ENCODE data around the gene RYR3. TPM values are rescaled to one million over a fixed set of nuclear protein-coding genes. Genes with fewer than 3 reads are reported as not detected.

The RYR3 gene
- total RNA-seq, 1 experiment from 2014 or later = not detected

DNA sequence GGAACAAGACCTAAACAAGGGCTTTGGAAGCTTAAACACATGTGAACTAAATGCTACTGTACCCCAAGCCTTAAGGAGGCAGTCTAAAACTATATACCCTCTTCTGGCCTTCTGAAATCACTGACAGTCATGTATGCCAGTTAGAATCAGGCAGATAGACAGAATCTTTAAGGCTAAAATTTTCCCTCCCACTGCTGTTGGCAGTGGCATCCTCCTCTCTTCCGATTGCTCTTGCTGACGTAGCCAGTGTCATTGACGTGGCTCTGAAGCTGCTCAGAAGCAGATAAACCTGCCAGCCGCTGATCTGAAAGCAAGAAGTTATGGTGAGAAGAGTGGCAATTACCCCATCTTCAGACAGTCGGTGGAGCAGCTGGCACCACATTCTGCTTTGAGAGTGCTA, 3.3 kb downstream of the RYR3 start:
- Mint-ChIP-seq H3K27ac (ENCODE audit: low read depth, unreplicated experiment) (no peak overlapping the region), H3K36me3 (ENCODE audit: insufficient read depth, unreplicated experiment) (no peaks in the 10 kb centered on the region), H3K27me3 (ENCODE audit: insufficient read depth, unreplicated experiment) (peaks cover 56% of the 10 kb centered on the region), H3K4me3 (ENCODE audit: unreplicated experiment) (no peak overlapping the region), H3K9me3 (ENCODE audit: unreplicated experiment) (no peaks in the 10 kb centered on the region), H3K4me1 (ENCODE audit: insufficient read depth, unreplicated experiment) (peaks cover 6% of the 10 kb centered on the region)
- BruUV-seq (replicated peaks) = no TSS peak
- ChIA-PET CTCF (interaction anchor here (0.6 to 4.3 kb wide), 2 partner anchors 21 to 33 kb away, joined by 3 to 21 read pairs; no protein-coding TSS in a partner anchor), POLR2A (interaction anchor here (0.6 to 1.1 kb wide), 2 partner anchors 17 to 538 kb away, joined by 3 read pairs; no protein-coding TSS in a partner anchor)
- TF ChIP-seq, protein P1, sequence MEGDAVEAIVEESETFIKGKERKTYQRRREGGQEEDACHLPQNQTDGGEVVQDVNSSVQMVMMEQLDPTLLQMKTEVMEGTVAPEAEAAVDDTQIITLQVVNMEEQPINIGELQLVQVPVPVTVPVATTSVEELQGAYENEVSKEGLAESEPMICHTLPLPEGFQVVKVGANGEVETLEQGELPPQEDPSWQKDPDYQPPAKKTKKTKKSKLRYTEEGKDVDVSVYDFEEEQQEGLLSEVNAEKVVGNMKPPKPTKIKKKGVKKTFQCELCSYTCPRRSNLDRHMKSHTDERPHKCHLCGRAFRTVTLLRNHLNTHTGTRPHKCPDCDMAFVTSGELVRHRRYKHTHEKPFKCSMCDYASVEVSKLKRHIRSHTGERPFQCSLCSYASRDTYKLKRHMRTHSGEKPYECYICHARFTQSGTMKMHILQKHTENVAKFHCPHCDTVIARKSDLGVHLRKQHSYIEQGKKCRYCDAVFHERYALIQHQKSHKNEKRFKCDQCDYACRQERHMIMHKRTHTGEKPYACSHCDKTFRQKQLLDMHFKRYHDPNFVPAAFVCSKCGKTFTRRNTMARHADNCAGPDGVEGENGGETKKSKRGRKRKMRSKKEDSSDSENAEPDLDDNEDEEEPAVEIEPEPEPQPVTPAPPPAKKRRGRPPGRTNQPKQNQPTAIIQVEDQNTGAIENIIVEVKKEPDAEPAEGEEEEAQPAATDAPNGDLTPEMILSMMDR (IDR thresholded peaks at IDR 0.05; ENCODE audit: unreplicated experiment) = no peak
- intact Hi-C loops (cut with micrococcal nuclease) = no loop called here
- DNase-seq (ENCODE audit: unreplicated experiment) = no peak

DNA sequence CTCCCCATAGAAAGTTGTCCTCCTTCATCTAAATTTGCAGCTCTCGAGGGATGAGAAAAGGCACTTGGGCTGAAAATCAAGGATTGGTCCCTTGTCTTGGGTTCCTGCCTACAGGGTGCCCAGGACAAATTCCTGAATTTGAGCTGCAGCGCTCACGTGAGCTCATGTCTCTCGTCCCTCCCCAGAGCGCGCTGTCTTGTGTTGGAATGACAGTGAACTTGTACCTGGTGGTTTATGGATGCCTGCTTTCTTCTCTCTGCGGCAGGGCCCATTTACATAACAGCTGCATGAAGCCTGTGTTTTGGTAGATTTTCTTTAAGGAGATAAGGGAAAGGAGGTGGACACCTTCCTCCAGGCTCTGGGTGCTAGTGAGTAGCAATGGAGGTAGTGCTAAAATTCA, 4.3 kb downstream of the RYR3 start:
- H3K4me3 Mint-ChIP-seq (ENCODE audit: unreplicated experiment) = no peak overlapping the region
- intact Hi-C loops (cut with micrococcal nuclease) = no loop called here
- H3K4me1 Mint-ChIP-seq (ENCODE audit: insufficient read depth, unreplicated experiment) = peaks cover 6% of the 10 kb centered on the region
- H3K9me3 Mint-ChIP-seq (ENCODE audit: unreplicated experiment) = no peaks in the 10 kb centered on the region
- no peak overlapping the region for H3K27ac Mint-ChIP-seq (ENCODE audit: low read depth, unreplicated experiment)
- peaks cover 56% of the 10 kb centered on the region for H3K27me3 Mint-ChIP-seq (ENCODE audit: insufficient read depth, unreplicated experiment)
- ChIA-PET POLR2A (no interaction called here), CTCF (interaction anchor here (4.3 kb wide), 1 partner anchor 22 kb away, joined by 21 read pairs; no protein-coding TSS in a partner anchor)
- TF ChIP-seq, protein P1 (IDR thresholded peaks at IDR 0.05; ENCODE audit: unreplicated experiment) = no peak
- no peak for DNase-seq (ENCODE audit: unreplicated experiment)
- no TSS peak for BruUV-seq (replicated peaks)
- H3K36me3 Mint-ChIP-seq (ENCODE audit: insufficient read depth, unreplicated experiment) = no peaks in the 10 kb centered on the region

DNA sequence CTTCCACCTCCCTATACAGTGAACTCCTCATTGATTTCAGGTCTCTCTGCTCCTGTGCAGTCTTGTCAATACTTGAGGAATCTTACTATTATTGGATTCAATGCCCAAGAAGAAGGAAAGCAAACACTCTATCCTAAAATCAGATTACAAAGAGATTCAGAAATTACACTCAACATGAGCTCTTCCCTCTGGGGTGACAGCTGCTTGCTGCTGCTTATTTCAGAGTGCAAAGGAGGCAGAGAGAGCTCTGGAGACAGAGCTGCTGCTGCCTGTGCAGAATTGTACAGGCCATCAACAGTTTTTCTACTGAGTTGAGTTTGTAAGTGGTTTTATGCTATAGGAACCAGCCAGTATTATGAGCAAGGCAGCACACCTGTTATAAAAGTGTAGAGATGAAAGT, 7.1 kb downstream of the RYR3 start:
- H3K4me3 Mint-ChIP-seq (ENCODE audit: unreplicated experiment) = no peak overlapping the region
- no peak for DNase-seq (ENCODE audit: unreplicated experiment)
- ChIA-PET CTCF (interaction anchor here (1.4 to 2.4 kb wide), 2 partner anchors 25 to 383 kb away, joined by 4 to 10 read pairs; no protein-coding TSS in a partner anchor), POLR2A (no interaction called here)
- H3K36me3 Mint-ChIP-seq (ENCODE audit: insufficient read depth, unreplicated experiment) = no peaks in the 10 kb centered on the region
- peaks cover 6% of the 10 kb centered on the region for H3K4me1 Mint-ChIP-seq (ENCODE audit: insufficient read depth, unreplicated experiment)
- intact Hi-C loops (cut with micrococcal nuclease) = no loop called here
- BruUV-seq (replicated peaks) = no TSS peak
- H3K9me3 Mint-ChIP-seq (ENCODE audit: unreplicated experiment) = no peaks in the 10 kb centered on the region
- TF ChIP-seq, protein P1 (IDR thresholded peaks at IDR 0.05; ENCODE audit: unreplicated experiment) = no peak
- peaks cover 56% of the 10 kb centered on the region for H3K27me3 Mint-ChIP-seq (ENCODE audit: insufficient read depth, unreplicated experiment)
- no peak overlapping the region for H3K27ac Mint-ChIP-seq (ENCODE audit: low read depth, unreplicated experiment)

DNA sequence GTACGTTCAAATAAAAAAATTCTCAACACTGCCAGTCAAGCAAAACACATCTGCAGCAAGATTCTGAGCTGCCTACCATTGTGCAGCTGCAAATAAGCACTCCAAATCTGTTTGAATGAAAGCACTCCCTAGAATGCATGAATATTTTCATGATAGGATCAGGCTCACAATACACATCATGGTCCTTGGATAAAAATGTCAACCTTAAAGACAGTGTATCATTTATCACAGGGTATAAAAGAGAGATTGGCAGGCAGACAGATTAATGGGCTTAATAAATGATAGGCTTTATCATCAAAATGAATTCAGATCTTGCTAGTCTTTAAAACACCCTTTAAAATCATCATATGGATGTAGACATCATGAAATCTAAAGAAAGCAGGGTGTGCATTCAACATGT, 9.2 kb downstream of the RYR3 start:
- no peak overlapping the region for H3K27ac Mint-ChIP-seq (ENCODE audit: low read depth, unreplicated experiment)
- TF ChIP-seq, protein P1 (IDR thresholded peaks at IDR 0.05; ENCODE audit: unreplicated experiment) = no peak
- H3K27me3 Mint-ChIP-seq (ENCODE audit: insufficient read depth, unreplicated experiment) = peaks cover 68% of the 10 kb centered on the region
- ChIA-PET CTCF (no interaction called here), POLR2A (no interaction called here)
- DNase-seq (ENCODE audit: unreplicated experiment) = no peak
- no peaks in the 10 kb centered on the region for H3K36me3 Mint-ChIP-seq (ENCODE audit: insufficient read depth, unreplicated experiment)
- H3K4me3 Mint-ChIP-seq (ENCODE audit: unreplicated experiment) = no peak overlapping the region
- no peaks in the 10 kb centered on the region for H3K4me1 Mint-ChIP-seq (ENCODE audit: insufficient read depth, unreplicated experiment)
- no peaks in the 10 kb centered on the region for H3K9me3 Mint-ChIP-seq (ENCODE audit: unreplicated experiment)
- intact Hi-C loops (cut with micrococcal nuclease) = no loop called here
- no TSS peak for BruUV-seq (replicated peaks)

Data from MCF 10A (cell line).